ENCODE data around the gene DCLK1. TPM values are rescaled to one million over a fixed set of nuclear protein-coding genes. Genes with fewer than 3 reads are reported as not detected.

DCLK1 gene
- total RNA-seq, result not detected
- total RNA-seq (2013), result not detected

DNA sequence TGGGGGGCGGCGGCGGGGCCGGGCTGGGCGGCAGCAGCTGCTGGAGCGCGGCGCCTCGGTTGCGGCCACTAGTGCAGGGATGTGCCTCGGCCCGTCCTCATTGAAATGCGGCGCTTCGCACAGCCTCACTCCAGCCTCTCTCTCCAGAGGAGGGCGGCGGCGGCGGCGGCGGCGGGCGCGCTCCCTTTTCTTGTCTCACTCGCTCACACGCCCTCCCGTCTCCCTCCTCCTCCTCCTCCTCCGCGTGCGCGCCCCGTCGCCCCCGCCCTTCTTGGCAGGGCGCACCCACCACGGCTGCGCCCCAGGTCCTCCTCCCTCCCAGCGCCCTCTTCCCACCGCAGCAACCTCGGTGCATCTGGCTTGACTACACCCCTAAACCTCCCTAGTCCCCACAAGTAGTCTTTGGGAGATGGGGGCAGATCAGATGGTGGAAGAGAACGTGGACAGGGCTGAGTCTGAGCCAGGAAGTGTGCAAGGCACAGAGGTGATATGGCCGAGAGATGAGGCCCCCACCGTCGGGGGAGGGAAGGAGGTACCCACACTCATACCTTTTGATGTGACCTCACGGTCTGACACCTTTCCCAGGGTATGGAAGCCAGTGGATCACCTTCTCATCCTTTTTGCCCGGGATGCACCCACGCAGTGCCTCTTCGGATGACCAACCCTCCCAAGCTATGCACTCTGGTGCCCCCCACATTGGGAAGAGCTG is at the start of gene DCLK1:
Gene DCLK1, minus strand, starts transcription at position 161 of the 709 bp plus-strand sequence.
- no peaks in the 10 kb centered on the region for H3K9me3 ChIP-seq (ENCODE audit: control insufficient read depth, insufficient read depth, low read length)
- peaks cover 5% of the 10 kb centered on the region for H3K27me3 ChIP-seq (ENCODE audit: control insufficient read depth, insufficient read depth, low read length)
- peaks cover 12 to 13% of the 10 kb centered on the region in 2 donors for H3K27me3 Mint-ChIP-seq (ENCODE audit: low read depth in 2 of 2)
- H3K4me1 ChIP-seq (ENCODE audit: control insufficient read depth, insufficient read depth, low read length), result no peaks in the 10 kb centered on the region
- H3K27ac ChIP-seq (ENCODE audit: low read length), result no peak within 1 kb of the TSS
- H3K4me3 Mint-ChIP-seq, result no peak within 1 kb of the TSS
- DNase-seq (no peak), ATAC-seq (no peak)
- no peaks in the 10 kb centered on the region for H3K36me3 ChIP-seq (ENCODE audit: control insufficient read depth, insufficient read depth, low read length)
- H3K36me3 Mint-ChIP-seq, result peaks cover 10% of the 10 kb centered on the region
- WGBS (ENCODE audit: insufficient coverage), result 8% methylated on average over 48 of the region's 48 CpGs
- no peak within 1 kb of the TSS for H3K27ac Mint-ChIP-seq
- TF ChIP-seq CTCF (IDR thresholded peaks at IDR 0.05), result no peak
- peaks cover 6 to 8% of the 10 kb centered on the region in 2 donors for H3K9me3 Mint-ChIP-seq
- intact Hi-C loops (cut with micrococcal nuclease), result no loop called here
- H3K4me1 Mint-ChIP-seq, result no peaks in the 10 kb centered on the region
- H3K4me3 ChIP-seq (ENCODE audit: low read length), result no peak within 1 kb of the TSS

GRCh38 chr13:36175621-36176020 is 44.4 kb upstream of the DCLK1 start:
- Histone ChIP-seq H3K27me3 (ENCODE audit: control insufficient read depth, insufficient read depth, low read length) (no peaks in the 10 kb centered on the region), H3K27ac (ENCODE audit: low read length) (no peak overlapping the region), H3K36me3 (ENCODE audit: control insufficient read depth, insufficient read depth, low read length) (no peaks in the 10 kb centered on the region), H3K4me1 (ENCODE audit: control insufficient read depth, insufficient read depth, low read length) (no peaks in the 10 kb centered on the region), H3K4me3 (ENCODE audit: low read length) (no peak overlapping the region), H3K9me3 (ENCODE audit: control insufficient read depth, insufficient read depth, low read length) (no peaks in the 10 kb centered on the region)
- 85% methylated on average over 4 of the region's 5 CpGs for WGBS (ENCODE audit: insufficient coverage)
- no peak for TF ChIP-seq CTCF (IDR thresholded peaks at IDR 0.05)
- ATAC-seq (no peak), DNase-seq (no peak)
- no peaks in the 10 kb centered on the region for H3K27me3 Mint-ChIP-seq (ENCODE audit: low read depth in 2 of 2)
- no peak overlapping the region for H3K27ac Mint-ChIP-seq
- H3K4me3 Mint-ChIP-seq, result no peak overlapping the region
- H3K4me1 Mint-ChIP-seq, result no peaks in the 10 kb centered on the region
- peaks cover 2 to 3% of the 10 kb centered on the region in 2 donors for H3K9me3 Mint-ChIP-seq
- H3K36me3 Mint-ChIP-seq, result no peaks in the 10 kb centered on the region
- intact Hi-C loops (cut with micrococcal nuclease), result no loop called here

DNA sequence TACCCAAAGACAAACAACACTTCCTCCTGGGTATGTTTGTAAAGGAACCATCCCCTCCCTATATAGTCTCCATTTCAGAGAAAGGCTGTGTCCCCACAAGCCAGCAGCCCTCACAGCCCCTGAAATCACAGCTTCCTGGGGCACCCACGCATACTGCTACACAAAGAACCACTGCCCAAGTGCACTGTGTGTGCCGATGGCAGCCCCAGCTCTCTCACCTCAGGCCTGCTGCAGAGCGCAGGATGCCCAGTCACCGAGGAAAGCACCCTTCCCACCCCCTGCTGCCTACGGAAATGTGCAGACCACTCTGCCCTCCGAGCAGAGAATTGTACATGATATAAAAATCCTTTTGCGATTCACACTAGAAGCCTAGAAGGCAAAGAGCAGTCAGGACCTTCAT is 43.7 kb upstream of the DCLK1 start:
- no peak for ATAC-seq
- WGBS (ENCODE audit: insufficient coverage), result 84% methylated on average over 7 of the region's 7 CpGs
- H3K9me3 ChIP-seq (ENCODE audit: control insufficient read depth, insufficient read depth, low read length), result no peaks in the 10 kb centered on the region
- H3K4me1 ChIP-seq (ENCODE audit: control insufficient read depth, insufficient read depth, low read length), result no peaks in the 10 kb centered on the region
- H3K36me3 Mint-ChIP-seq, result no peaks in the 10 kb centered on the region
- no peaks in the 10 kb centered on the region for H3K27me3 ChIP-seq (ENCODE audit: control insufficient read depth, insufficient read depth, low read length)
- TF ChIP-seq CTCF (IDR thresholded peaks at IDR 0.05), result no peak
- H3K27ac ChIP-seq (ENCODE audit: low read length), result no peak overlapping the region
- H3K4me3 Mint-ChIP-seq, result no peak overlapping the region
- intact Hi-C loops (cut with micrococcal nuclease), result no loop called here
- H3K4me3 ChIP-seq (ENCODE audit: low read length), result no peak overlapping the region
- H3K36me3 ChIP-seq (ENCODE audit: control insufficient read depth, insufficient read depth, low read length), result no peaks in the 10 kb centered on the region
- DNase-seq, result no peak
- no peak overlapping the region for H3K27ac Mint-ChIP-seq
- peaks cover 2 to 3% of the 10 kb centered on the region in 2 donors for H3K9me3 Mint-ChIP-seq
- no peaks in the 10 kb centered on the region for H3K4me1 Mint-ChIP-seq
- no peaks in the 10 kb centered on the region for H3K27me3 Mint-ChIP-seq (ENCODE audit: low read depth in 2 of 2)

Measured in natural killer cell (primary cell).